Heart left ventricle (tissue), 16 donors: ENCODE results near the gene DNAH1. TPM values are rescaled to one million over a fixed set of nuclear protein-coding genes. Genes with fewer than 3 reads are reported as not detected.
A peak's percentile ranks its signal among the peaks of the same experiment; 100 is the strongest.

Source experiments
- ATAC-seq, 4 donors: fragments of 200-7000 bp; cut with Tn5 transposase; one replicate each; pipeline ENCODE4 v1.9.1; 2020 to 2022; ENCODE audit warnings: moderate library complexity in 4 of 4, mild to moderate bottlenecking in 3 of 4, moderate number of reproducible peaks in 1 of 4
- DNase-seq, 5 donors: peaks; one replicate each; pipeline ENCODE4 v3.0.0-alpha.2; 2020
- H3K27ac ChIP-seq, 12 donors: fragments of 200-600 bp; sonication (generic) in 4 of 12; one replicate each; pipeline versions ENCODE4 v1.5.0 to v1.8.0; 2016 to 2022; ENCODE audit warnings: mild to moderate bottlenecking in 2 of 12
- H3K27me3 ChIP-seq, 9 donors: fragments of 200-600 bp; sonication (generic) in 2 of 9; one replicate each; pipeline versions ENCODE4 v1.5.1 to v1.8.0; 2016 to 2022; ENCODE audit warnings: mild to moderate bottlenecking in 3 of 9
- H3K36me3 ChIP-seq, 9 donors: fragments of 200-600 bp; sonication (generic) in 2 of 9; one replicate each; pipeline versions ENCODE4 v1.5.0 to v1.8.0; 2018 to 2022; ENCODE audit warnings: mild to moderate bottlenecking in 2 of 9
- H3K4me1 ChIP-seq, 12 donors: fragments of 200-600 bp; sonication (generic) in 4 of 12; one replicate each; pipeline versions ENCODE4 v1.5.0 to v1.8.0; 2016 to 2022; ENCODE audit warnings: mild to moderate bottlenecking in 3 of 12
- H3K4me3 ChIP-seq, 12 donors: fragments of 200-600 bp; sonication (generic) in 4 of 12; one replicate each; pipeline versions ENCODE4 v1.5.0 to v1.8.0; 2017 to 2022; ENCODE audit warnings: mild to moderate bottlenecking in 9 of 12, moderate library complexity in 4 of 12
- H3K9me3 ChIP-seq, 12 donors: fragments of 200-600 bp; sonication (generic) in 4 of 12; one replicate each; pipeline versions ENCODE4 v1.5.0 to v1.8.0; 2016 to 2022; ENCODE audit warnings: mild to moderate bottlenecking in 1 of 12
- CTCF ChIP-seq, 12 donors: fragments of 200-600 bp; sonication (generic) in 4 of 12; IDR thresholded peaks; one replicate each; pipeline versions ENCODE4 v1.5.0 to v1.8.0; 2018 to 2022; ENCODE audit warnings: antibody characterized with exemption in 12 of 12, mild to moderate bottlenecking in 5 of 12
- POLR2A ChIP-seq, 2 donors: fragments of 450-650 bp; IDR thresholded peaks; one replicate each; pipeline ENCODE4 v1.6.1; 2017; ENCODE audit warnings: antibody characterized with exemption in 2 of 2, mild to moderate bottlenecking in 2 of 2, moderate library complexity in 2 of 2
- WGBS, 4 donors: extraction: QIAGEN DNeasy Blood & Tissue Kit in 2 of 4; methylation state at CpG; one replicate each; pipeline versions ENCODE4 v1.1.5 to v1.1.7; 2013 to 2018; 5-methylcytosine and 5-hydroxymethylcytosine counted together
- intact Hi-C, 10 donors: fragments of 100-400 bp; cut with DNase I; formaldehyde crosslinking; loops; one replicate each; pipeline versions ENCODE4 v1.11.1 to v1.14.2; 2022
- polyA plus RNA-seq, 2 donors: library from polyadenylated mRNA; stranded (reverse); fragments of 200-250 nt; gene quantifications; one replicate each; pipeline ENCODE4 v1.2.3, GENCODE V29; 2013
- total RNA-seq, 9 donors: library from RNA; depleted of rRNA in 2 of 9; stranded (reverse); fragments of >200 nt in 2 of 9; fragmentation: NEBNext Ultra II Directional in 3 of 9; extraction: Animal tissue kit (Norgen Biotek cat#: 25700) in 3 of 9; gene quantifications; one replicate each; pipeline versions ENCODE4 v1.1.0 to v1.2.4, GENCODE V29; 2016 to 2023
- donor health status: ischemic (EF 13 %, LVEDD 7.1; RV severe dilation, severe dysfunction).
- donor health status: healthy with polysubstance abuse.
- donor health status: DM: no; HTN: yes; CAD: no.
- donor health status: DM: no; HTN: no; CAD: no.
- donor health status: ischemic (EF 25% LVEDD 6.9; RV normal size, moderate dysfunction).
- donor health status: ischemic (EF 25% LVEDD 5.7; RV mildly dilated, moderate dysfunction).
- donor health status: healthy.
- donor health status: DM: yes; HTN: yes; CAD: no.
- donor health status: ischemic (EF 35%, LVEDD 5.7; RV mildly dilated, moderate dysfunction).
- donor health status: nonischemic (EF 11% LVEDD 7.7; RV severe dilation, severe dysfunction).
- donor health status: DM: yes; HTN: yes; CAD: no.
- donor health status: PGD.
- donor health status: ischemic (EF 29% LVEDD 5.4; RV normal size, mild dysfunction).
- donor health status: nonischemic (EF 23%, LVEDD 6.1; RV moderate dilation, normal function).

The DNAH1 gene
- total and polyA plus RNA-seq, 11 donors = 0.95 to 6.6 (median 2.8) TPM

GRCh38 chr3:52394751-52395502 is 78.8 kb downstream of the DNAH1 start:
- intact Hi-C loops = no loop called here
- no peak overlapping the region for H3K4me3 ChIP-seq
- peaks cover 0 to 50% (median 11%) of the 10 kb centered on the region in 9 donors for H3K36me3 ChIP-seq
- no peak for TF ChIP-seq POLR2A (IDR thresholded peaks at IDR 0.05)
- TF ChIP-seq CTCF (IDR thresholded peaks at IDR 0.05) = no peak
- H3K4me1 ChIP-seq = peaks cover 0 to 5% (median 0%) of the 10 kb centered on the region in 12 donors
- DNase-seq (peak in 2 of 5 donors; percentile 22 to 51), ATAC-seq (no peak)
- whole genome bisulfite sequencing, 4 donors = 92 to 95% (median 93%) methylated on average over 8 to 10 of the region's 10 CpGs
- no peak overlapping the region for H3K27ac ChIP-seq
- no peaks in the 10 kb centered on the region for H3K9me3 ChIP-seq
- no peaks in the 10 kb centered on the region for H3K27me3 ChIP-seq

- Histone ChIP-seq H3K4me1 (peaks cover 0 to 11% (median 2%) of the 10 kb centered on the region in 12 donors), H3K36me3 (peaks cover 0 to 52% (median 14%) of the 10 kb centered on the region in 9 donors), H3K27ac (no peak overlapping the region), H3K9me3 (no peaks in the 10 kb centered on the region), H3K27me3 (no peaks in the 10 kb centered on the region), H3K4me3 (no peak overlapping the region)
- DNase-seq = peak in 2 of 5 donors; percentile 19 to 51
- ATAC-seq = no peak
- WGBS, 4 donors = 87 to 97% (median 90%) methylated on average over 8 of the region's 8 CpGs
- intact Hi-C loops = no loop called here
- TF ChIP-seq CTCF (IDR thresholded peaks at IDR 0.05) (no peak), POLR2A (IDR thresholded peaks at IDR 0.05) (no peak)
Observed at GRCh38 chr3:52395503-52395865, 79.4 kb downstream of the DNAH1 start.

DNA sequence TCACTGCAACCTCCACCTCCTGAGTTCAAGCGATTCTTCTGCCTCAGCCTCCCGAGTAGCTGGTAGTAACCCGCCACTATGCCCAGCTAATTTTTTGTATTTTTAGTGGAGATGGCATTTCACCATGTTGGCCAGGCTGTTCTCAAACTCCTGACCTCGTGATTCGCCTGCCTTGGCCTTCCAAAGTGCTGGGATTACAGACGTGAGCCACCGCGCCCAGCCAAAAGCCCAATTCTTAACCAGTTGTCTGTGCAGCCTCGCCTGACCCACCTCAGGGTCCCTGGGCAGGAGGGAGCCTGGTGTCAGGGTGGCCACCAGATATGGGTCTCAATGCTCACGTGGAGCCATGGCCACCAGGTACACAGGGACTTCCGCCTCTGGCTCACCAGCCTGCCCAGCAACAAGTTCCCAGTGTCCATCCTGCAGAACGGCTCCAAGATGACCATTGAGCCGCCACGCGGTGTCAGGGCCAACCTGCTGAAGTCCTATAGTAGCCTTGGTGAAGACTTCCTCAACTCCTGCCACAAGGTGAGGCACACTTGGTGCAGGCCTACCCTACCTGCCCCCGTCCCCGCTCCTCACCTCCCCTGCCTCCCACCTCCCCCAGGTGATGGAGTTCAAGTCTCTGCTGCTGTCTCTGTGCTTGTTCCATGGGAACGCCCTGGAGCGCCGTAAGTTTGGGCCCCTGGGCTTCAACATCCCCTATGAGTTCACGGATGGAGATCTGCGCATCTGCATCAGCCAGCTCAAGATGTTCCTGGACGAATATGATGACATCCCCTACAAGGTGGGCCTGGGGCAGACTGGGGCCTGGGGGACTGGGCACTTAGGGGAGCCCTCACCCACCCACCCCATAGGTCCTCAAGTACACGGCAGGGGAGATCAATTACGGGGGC is 80.1 kb downstream of the DNAH1 start:
- ATAC-seq = no peak

GRCh38 chr3:52396907-52397591 is 80.9 kb downstream of the DNAH1 start:
- intact Hi-C loops = no loop called here
- ATAC-seq (no peak), DNase-seq (peak in 2 of 5 donors; percentile 11 to 16)
- Histone ChIP-seq H3K9me3 (no peaks in the 10 kb centered on the region), H3K4me1 (peaks cover 0 to 16% (median 2%) of the 10 kb centered on the region in 12 donors), H3K27me3 (no peaks in the 10 kb centered on the region), H3K4me3 (no peak overlapping the region), H3K36me3 (peaks cover 0 to 51% (median 25%) of the 10 kb centered on the region in 9 donors), H3K27ac (no peak overlapping the region)
- WGBS, 4 donors = 89 to 97% (median 94%) methylated on average over 9 to 10 of the region's 10 CpGs
- TF ChIP-seq CTCF (IDR thresholded peaks at IDR 0.05) (no peak), POLR2A (IDR thresholded peaks at IDR 0.05) (no peak)

More for the DNA sequence above, 80.1 kb downstream of the DNAH1 start:
- H3K4me3 ChIP-seq = no peak overlapping the region
- peaks cover 0 to 52% (median 19%) of the 10 kb centered on the region in 9 donors for H3K36me3 ChIP-seq
- TF ChIP-seq POLR2A (IDR thresholded peaks at IDR 0.05) = no peak
- DNase-seq = peak in 3 of 5 donors; percentile 14 to 33 (median 17)
- H3K27ac ChIP-seq = no peak overlapping the region
- WGBS, 4 donors = 90 to 95% (median 94%) methylated on average over 20 to 25 of the region's 25 CpGs
- intact Hi-C loops = no loop called here
- H3K4me1 ChIP-seq = peaks cover 0 to 16% (median 2%) of the 10 kb centered on the region in 12 donors
- H3K27me3 ChIP-seq = no peaks in the 10 kb centered on the region
- H3K9me3 ChIP-seq = no peaks in the 10 kb centered on the region
